Activated T-helper 1 cell treated with anti-CD3 and anti-CD28 coated beads, Interleukin-12 subunit alpha, Interleukin-12 subunit beta, Interleukin-2, Interleukin-4 antibody, amounts not matched to agents 30 ng/mL and 10 ng/mL and 1 ng/mL, durations not matched to agents 14 hours and 24 hours and 36 hours (primary cell): ENCODE results near the gene AP3D1. TPM values are rescaled to one million over a fixed set of nuclear protein-coding genes. Genes with fewer than 3 reads are reported as not detected.

Experiments
- total RNA-seq: library from RNA; stranded (reverse); gene quantifications from 2 replicates; pipeline ENCODE4 v1.2.3, GENCODE V29; 2022

Gene AP3D1
- total RNA-seq, 1 donor from 2014 or later, result 124 TPM

Other genes starting within 250 kb of the AP3D1 start
- gene ADAT3, start 246.2 kb downstream of the AP3D1 start, total RNA-seq, result 8.4 and 9.6 TPM in 2 replicates
- 38.0 and 41.5 TPM in 2 replicates for gene SCAMP4, start 246.2 kb downstream of the AP3D1 start, total RNA-seq
- 95.2 and 101 TPM in 2 replicates for gene CSNK1G2, start 210.4 kb downstream of the AP3D1 start, total RNA-seq
- gene BTBD2, start 135.9 kb downstream of the AP3D1 start, total RNA-seq, result 27.5 and 27.7 TPM in 2 replicates
- 150 and 166 TPM in 2 replicates for gene MKNK2, start 100.3 kb downstream of the AP3D1 start, total RNA-seq
- 161 and 167 TPM in 2 replicates for gene MOB3A, start 55.2 kb downstream of the AP3D1 start, total RNA-seq
- 6.7 and 7.1 TPM in 2 replicates for gene IZUMO4, start 54.7 kb downstream of the AP3D1 start, total RNA-seq
- 119 and 128 TPM in 2 replicates for gene DOT1L, start 12.4 kb upstream of the AP3D1 start, total RNA-seq
- 67.5 and 68.2 TPM in 2 replicates for gene PLEKHJ1, start 84.8 kb upstream of the AP3D1 start, total RNA-seq
- 153 and 169 TPM in 2 replicates for gene SF3A2, start 85.3 kb upstream of the AP3D1 start, total RNA-seq
- gene AMH, start 97.8 kb upstream of the AP3D1 start, total RNA-seq, result 2.2 and 4.5 TPM in 2 replicates
- gene JSRP1, start 104.9 kb upstream of the AP3D1 start, total RNA-seq, result 0.34 TPM in 1 of 2 replicates, not detected in the other
- 0.07 and 0.16 TPM in 2 replicates for gene PEAK3, start 130.6 kb upstream of the AP3D1 start, total RNA-seq
- 0.18 and 0.24 TPM in 2 replicates for gene LINGO3, start 156.6 kb upstream of the AP3D1 start, total RNA-seq
- gene LSM7, start 177.0 kb upstream of the AP3D1 start, total RNA-seq, result 180 and 193 TPM in 2 replicates
- 71.2 and 71.4 TPM in 2 replicates for gene SPPL2B, start 177.1 kb upstream of the AP3D1 start, total RNA-seq
- not detected in 2 replicates for gene TMPRSS9, start 208.7 kb upstream of the AP3D1 start, total RNA-seq